Muscle of leg (tissue), 11 donors: ENCODE measurements around the gene PRICKLE2. TPM values are rescaled to one million over a fixed set of nuclear protein-coding genes. Genes with fewer than 3 reads are reported as not detected.

Source experiments
- DNase-seq: peaks from one replicate; pipeline ENCODE4 v3.0.0; 2013
- H3K27ac ChIP-seq: one replicate; pipeline ENCODE4 v1.5.1; 2013; ENCODE audit warnings: mild to moderate bottlenecking, low read length, control low read depth
- H3K27me3 ChIP-seq: one replicate; pipeline ENCODE4 v1.6.1; 2013; ENCODE audit warnings: low read length; ENCODE audit not compliant: control insufficient read depth, insufficient read depth
- H3K36me3 ChIP-seq: one replicate; pipeline ENCODE4 v1.6.1; 2013; ENCODE audit warnings: low read length; ENCODE audit not compliant: control insufficient read depth, insufficient read depth
- H3K4me1 ChIP-seq: one replicate; pipeline ENCODE4 v1.6.1; 2013; ENCODE audit warnings: low read length; ENCODE audit not compliant: control insufficient read depth, insufficient read depth
- H3K4me3 ChIP-seq: one replicate; pipeline ENCODE4 v1.5.1; 2013; ENCODE audit warnings: low read length, control low read depth
- H3K9me3 ChIP-seq: replicated peaks from 2 replicates; pipeline ENCODE4 v1.6.1; 2013; ENCODE audit warnings: low read depth, low read length; ENCODE audit not compliant: control insufficient read depth
- WGBS: methylation state at CpG from one replicate; pipeline ENCODE4 v1.1.5; 2013; ENCODE audit warnings: missing lambda C conversion rate; ENCODE audit not compliant: insufficient coverage; 5-methylcytosine and 5-hydroxymethylcytosine counted together
- polyA plus RNA-seq, 8 donors: library from polyadenylated mRNA; unstranded; fragments of 120-200 nt; gene quantifications; one replicate each; pipeline versions ENCODE4 v1.2.1 to v1.2.3, GENCODE V29; 2013; ENCODE audit warnings: inconsistent platforms in 1 of 8, low replicate concordance in 1 of 8; ENCODE audit not compliant: insufficient read length in 8 of 8, insufficient read depth in 1 of 8
- total RNA-seq: library from RNA; stranded (reverse); fragments of 120-200 nt; gene quantifications from one replicate; pipeline ENCODE4 v1.2.4, GENCODE V29; 2013

Gene PRICKLE2
- total and polyA plus RNA-seq, 9 donors, result 6.4 to 14.6 (median 10.0) TPM

- H3K36me3 ChIP-seq, result no peaks in the 10 kb centered on the region
- no CpG with 5 or more reads among the region's 2 CpGs for WGBS
- no peaks in the 10 kb centered on the region for H3K27me3 ChIP-seq
- H3K27ac ChIP-seq, result no peak overlapping the region
- H3K4me1 ChIP-seq, result peaks cover 2% of the 10 kb centered on the region
- no peak overlapping the region for H3K4me3 ChIP-seq
- H3K9me3 ChIP-seq, result no peaks in the 10 kb centered on the region
- DNase-seq, result no peak
These were observed 170.2 kb downstream of the PRICKLE2 start for GRCh38 chr3:64055076-64055475.

GRCh38 chr3:64054488-64054887, 170.8 kb downstream of the PRICKLE2 start:
- WGBS, result 79% methylated on average over 3 of the region's 3 CpGs
- H3K27me3 ChIP-seq, result no peaks in the 10 kb centered on the region
- no peak overlapping the region for H3K4me3 ChIP-seq
- peaks cover 2% of the 10 kb centered on the region for H3K4me1 ChIP-seq
- H3K36me3 ChIP-seq, result no peaks in the 10 kb centered on the region
- DNase-seq, result no peak
- no peak overlapping the region for H3K27ac ChIP-seq
- H3K9me3 ChIP-seq, result no peaks in the 10 kb centered on the region

DNA sequence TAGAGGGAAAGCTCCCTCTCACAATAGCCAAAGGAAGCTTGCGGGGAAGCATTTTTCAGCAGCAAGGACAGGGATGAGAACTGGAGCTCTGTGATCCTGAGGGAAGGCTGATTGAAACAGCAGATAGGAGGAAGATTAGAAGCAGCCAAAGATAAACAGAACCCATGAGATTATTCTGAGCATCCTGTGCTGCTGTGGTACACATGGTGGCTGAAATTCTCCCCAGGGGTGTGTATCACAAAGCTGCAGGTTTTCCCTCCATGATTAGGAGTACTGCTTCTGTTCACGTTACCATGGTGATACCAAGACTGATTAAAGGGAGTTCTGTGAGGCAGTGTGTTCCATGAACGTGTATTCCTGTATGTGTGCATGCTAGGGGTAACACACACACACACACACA, 171.7 kb downstream of the PRICKLE2 start:
- Histone ChIP-seq H3K27ac (no peak overlapping the region), H3K36me3 (no peaks in the 10 kb centered on the region), H3K9me3 (no peaks in the 10 kb centered on the region), H3K4me1 (peaks cover 2% of the 10 kb centered on the region), H3K4me3 (no peak overlapping the region), H3K27me3 (no peaks in the 10 kb centered on the region)
- no peak for DNase-seq
- WGBS, result no CpG with 5 or more reads among the region's 3 CpGs

DNA sequence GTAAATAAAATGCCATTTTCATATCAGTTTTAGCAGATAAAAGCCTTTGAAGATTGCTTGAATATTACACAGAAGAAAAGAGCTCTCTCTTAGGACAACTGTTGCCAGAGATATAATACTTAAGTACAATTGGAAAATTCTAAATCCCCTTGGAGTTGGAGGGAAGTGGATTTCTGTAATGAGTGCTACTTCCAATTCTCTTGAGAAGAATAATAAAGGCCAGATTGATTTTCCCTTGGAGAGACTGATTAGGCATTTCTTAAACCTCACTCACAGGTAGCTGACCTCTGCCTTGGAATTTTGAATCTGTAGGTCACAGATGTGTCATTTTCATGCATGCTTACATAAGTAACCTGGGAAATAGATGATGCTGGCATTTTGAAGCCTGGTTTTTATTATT, 172.1 kb downstream of the PRICKLE2 start:
- no peaks in the 10 kb centered on the region for H3K27me3 ChIP-seq
- no peak overlapping the region for H3K27ac ChIP-seq
- H3K36me3 ChIP-seq, result no peaks in the 10 kb centered on the region
- no peak overlapping the region for H3K4me3 ChIP-seq
- DNase-seq, result no peak
- H3K4me1 ChIP-seq, result peaks cover 2% of the 10 kb centered on the region
- H3K9me3 ChIP-seq, result no peaks in the 10 kb centered on the region

DNA sequence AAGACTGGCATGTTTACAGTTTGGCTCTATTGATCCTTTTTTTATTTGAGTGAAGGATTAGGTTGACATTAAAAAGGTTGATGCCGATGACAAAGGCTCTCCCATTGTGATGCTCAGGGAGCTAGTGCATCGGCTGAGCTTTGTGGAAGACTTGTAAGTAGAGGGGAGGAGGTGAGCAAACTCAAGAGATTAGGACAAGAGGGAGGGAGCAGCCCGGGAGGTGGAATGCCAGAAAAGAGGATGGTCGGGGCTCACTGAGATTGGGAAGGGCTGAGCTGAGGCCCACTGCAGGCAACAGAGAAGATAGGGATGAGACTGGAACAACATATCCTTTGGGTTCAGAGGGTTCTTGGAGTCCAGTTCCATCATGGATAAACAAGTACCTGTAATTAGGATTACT, 175.4 kb downstream of the PRICKLE2 start:
- WGBS, result 65% methylated on average over 4 of the region's 4 CpGs
- no peak for DNase-seq
- no peaks in the 10 kb centered on the region for H3K9me3 ChIP-seq

GRCh38 chr3:64049136-64049535, 176.1 kb downstream of the PRICKLE2 start:
- H3K27ac ChIP-seq, result no peak overlapping the region

More for the DNA sequence above, 175.4 kb downstream of the PRICKLE2 start:
- Histone ChIP-seq H3K36me3 (no peaks in the 10 kb centered on the region), H3K27ac (no peak overlapping the region), H3K27me3 (no peaks in the 10 kb centered on the region), H3K4me3 (no peak overlapping the region), H3K4me1 (peaks cover 5% of the 10 kb centered on the region)

DNA sequence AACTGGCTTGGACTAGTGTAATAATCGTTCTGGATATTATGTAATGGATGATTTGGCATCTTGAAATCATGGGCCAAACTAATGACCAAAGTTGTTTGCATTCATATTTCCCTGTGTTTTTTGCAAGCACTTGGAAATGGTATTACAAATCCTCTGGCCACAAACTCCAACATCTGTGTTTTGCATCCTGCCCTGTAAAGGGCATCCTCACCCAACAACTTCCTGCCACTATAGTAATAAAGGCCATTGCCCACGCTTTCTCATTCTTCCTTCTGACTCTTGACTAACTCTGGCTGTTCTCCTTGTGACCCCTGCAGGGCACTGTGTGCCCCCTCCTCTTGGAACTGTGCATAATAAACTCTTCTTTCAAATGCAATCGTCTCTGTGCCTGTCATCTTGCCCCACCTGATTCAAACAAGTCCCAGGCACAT, 176.6 kb downstream of the PRICKLE2 start:
- Histone ChIP-seq H3K36me3 (no peaks in the 10 kb centered on the region), H3K4me1 (peaks cover 5% of the 10 kb centered on the region), H3K27ac (no peak overlapping the region), H3K27me3 (no peaks in the 10 kb centered on the region), H3K4me3 (no peak overlapping the region), H3K9me3 (no peaks in the 10 kb centered on the region)
- 55% methylated on average over 3 of the region's 3 CpGs for WGBS
- DNase-seq, result no peak

More at GRCh38 chr3:64049136-64049535, 176.1 kb downstream of the PRICKLE2 start:
- WGBS, result 70% methylated on average over 1 of the region's 3 CpGs
- no peaks in the 10 kb centered on the region for H3K27me3 ChIP-seq
- H3K4me1 ChIP-seq, result peaks cover 5% of the 10 kb centered on the region
- H3K9me3 ChIP-seq, result no peaks in the 10 kb centered on the region
- no peaks in the 10 kb centered on the region for H3K36me3 ChIP-seq
- H3K4me3 ChIP-seq, result no peak overlapping the region
- no peak for DNase-seq

- Histone ChIP-seq H3K27ac (no peak overlapping the region), H3K4me1 (peaks cover 3% of the 10 kb centered on the region), H3K4me3 (no peak overlapping the region), H3K9me3 (no peaks in the 10 kb centered on the region), H3K36me3 (no peaks in the 10 kb centered on the region), H3K27me3 (no peaks in the 10 kb centered on the region)
- no peak for DNase-seq
- 32% methylated on average over 7 of the region's 7 CpGs for WGBS
These were observed 177.5 kb downstream of the PRICKLE2 start for GRCh38 chr3:64047787-64048186.

DNA sequence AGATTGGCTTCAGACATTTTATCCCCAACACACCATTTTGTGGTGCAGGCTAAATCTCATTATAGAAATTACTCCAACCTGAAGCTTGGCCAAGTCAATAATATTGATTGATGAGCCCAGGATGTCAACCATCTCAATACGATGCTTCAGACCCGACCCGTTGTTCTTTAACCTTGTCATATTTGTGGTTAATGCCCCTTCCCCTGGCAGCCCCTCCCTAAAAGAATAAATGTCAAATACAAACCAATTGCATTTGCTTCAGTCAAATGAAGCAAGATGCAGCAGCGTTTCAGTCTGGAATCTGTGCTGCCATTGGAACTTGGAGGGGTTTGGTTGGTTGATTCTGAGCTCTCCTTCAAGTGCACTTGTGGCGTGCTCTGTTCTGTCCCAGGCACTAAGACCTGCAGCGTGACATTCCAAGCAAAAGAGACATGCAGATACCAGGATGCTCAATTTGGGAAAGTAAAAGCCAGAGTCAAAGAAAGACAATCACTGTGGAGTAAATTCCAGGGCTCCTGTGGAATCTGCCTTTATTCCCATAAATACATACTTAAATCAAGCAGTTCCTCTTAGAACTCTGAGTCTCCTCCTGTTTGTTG, 178.2 kb downstream of the PRICKLE2 start:
- H3K36me3 ChIP-seq, result no peaks in the 10 kb centered on the region
- no peaks in the 10 kb centered on the region for H3K9me3 ChIP-seq
- no peaks in the 10 kb centered on the region for H3K27me3 ChIP-seq
- H3K4me3 ChIP-seq, result no peak overlapping the region
- 10% methylated on average over 2 of the region's 6 CpGs for WGBS
- no peak overlapping the region for H3K27ac ChIP-seq
- no peak for DNase-seq
- H3K4me1 ChIP-seq, result peaks cover 3% of the 10 kb centered on the region

GRCh38 chr3:64046592-64046991, 178.7 kb downstream of the PRICKLE2 start:
- peaks cover 3% of the 10 kb centered on the region for H3K4me1 ChIP-seq
- no peaks in the 10 kb centered on the region for H3K36me3 ChIP-seq
- 83% methylated on average over 1 of the region's 3 CpGs for WGBS

DNA sequence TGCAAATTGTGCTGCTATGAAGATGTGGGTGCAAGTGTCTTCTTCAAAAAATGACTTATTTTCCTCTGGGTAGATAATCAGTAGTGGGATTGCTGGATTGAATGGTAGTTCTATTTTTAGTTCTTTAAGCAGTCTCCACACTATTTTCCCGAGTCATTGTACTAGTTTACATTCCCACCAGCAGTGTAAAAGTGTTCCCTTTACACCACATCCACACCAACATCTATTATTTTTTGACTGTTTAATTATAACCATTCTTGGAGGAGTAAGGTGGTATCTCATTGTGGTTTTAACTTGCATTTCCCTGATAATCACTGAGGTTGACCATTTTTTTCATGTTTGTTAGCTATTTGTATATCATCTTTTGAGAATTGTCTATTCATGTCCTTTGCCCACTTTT, 182.3 kb downstream of the PRICKLE2 start:
- DNase-seq, result no peak
- Histone ChIP-seq H3K27ac (no peak overlapping the region), H3K4me1 (peaks cover 7% of the 10 kb centered on the region), H3K4me3 (no peak overlapping the region), H3K36me3 (no peaks in the 10 kb centered on the region), H3K27me3 (no peaks in the 10 kb centered on the region), H3K9me3 (no peaks in the 10 kb centered on the region)
- WGBS, result no CpG with 5 or more reads among the region's 1 CpG

More at GRCh38 chr3:64046592-64046991, 178.7 kb downstream of the PRICKLE2 start:
- H3K4me3 ChIP-seq, result no peak overlapping the region
- H3K27ac ChIP-seq, result no peak overlapping the region
- DNase-seq, result no peak
- no peaks in the 10 kb centered on the region for H3K27me3 ChIP-seq
- H3K9me3 ChIP-seq, result no peaks in the 10 kb centered on the region
